SU-DHL-6 (cell line): ENCODE measurements around the gene RELA.

Source experiments
- H2AFZ ChIP-seq: fragments of 200-600 bp; sonication (generic); 2 replicates; pipeline ENCODE4 v1.6.1; 2014; ENCODE audit warnings: low read depth, mild to moderate bottlenecking, moderate library complexity, mixed read lengths, antibody characterized with exemption, low read length; ENCODE audit not compliant: severe bottlenecking
- H3F3A ChIP-seq: fragments of 200-600 bp; shearing (Covaris generic); 2 replicates; pipeline ENCODE4 v1.6.0; 2016; ENCODE audit warnings: antibody characterized with exemption, mild to moderate bottlenecking; ENCODE audit not compliant: insufficient read depth
- H3K27ac ChIP-seq: fragments of 200-600 bp; sonication (generic); 2 replicates; pipeline ENCODE4 v1.5.1; 2016; ENCODE audit warnings: low read depth, mild to moderate bottlenecking, low read length, moderate library complexity, mixed read lengths
- H3K27me3 ChIP-seq: fragments of 200-600 bp; sonication (generic), shearing (Covaris generic); 2 replicates; pipeline ENCODE4 v1.6.0; 2014; ENCODE audit warnings: mild to moderate bottlenecking, low read length
- H3K36me3 ChIP-seq: fragments of 200-600 bp; sonication (generic); 2 replicates; pipeline ENCODE4 v1.6.1; 2014; ENCODE audit warnings: mild to moderate bottlenecking, low read length, mixed read lengths
- H3K4me2 ChIP-seq: fragments of 300-600, 200-600 bp; shearing (Covaris generic), sonication (generic); 2 replicates; pipeline ENCODE4 v1.6.0; 2014; ENCODE audit warnings: low read length, low read depth, mild to moderate bottlenecking; ENCODE audit not compliant: poor library complexity, severe bottlenecking
- H3K4me3 ChIP-seq: fragments of 200-600 bp; sonication (generic); 2 replicates; pipeline ENCODE4 v1.5.1; 2014; ENCODE audit warnings: antibody characterized with exemption, low read length, mild to moderate bottlenecking, mixed read lengths; ENCODE audit not compliant: insufficient read depth, poor library complexity, severe bottlenecking
- H3K79me2 ChIP-seq: fragments of 200-600 bp; sonication (generic); 2 replicates; pipeline ENCODE4 v1.6.1; 2014; ENCODE audit warnings: mild to moderate bottlenecking, low read length, moderate library complexity; ENCODE audit not compliant: insufficient read depth
- H3K9ac ChIP-seq: fragments of 200-600 bp; sonication (generic); 2 replicates; pipeline ENCODE4 v1.7.0; 2014; ENCODE audit warnings: mild to moderate bottlenecking, low read length
- H3K9me2 ChIP-seq: fragments of 200-600 bp; sonication (generic); replicated peaks from 2 replicates; pipeline ENCODE4 v1.6.1; 2014; ENCODE audit warnings: low read length; ENCODE audit not compliant: insufficient read depth
- H3K9me3 ChIP-seq: fragments of 200-600 bp; sonication (generic); 2 replicates; pipeline ENCODE4 v1.6.1; 2014; ENCODE audit warnings: low read length, mixed read lengths; ENCODE audit not compliant: insufficient read depth
- H4K20me1 ChIP-seq: fragments of 200-600 bp; sonication (generic); 2 replicates; pipeline ENCODE4 v1.6.1; 2014; ENCODE audit warnings: low read depth, mild to moderate bottlenecking, antibody characterized with exemption, low read length, moderate library complexity, mixed read lengths
- CTCF ChIP-seq: fragments of 200-600 bp; sonication (generic); IDR thresholded peaks from one replicate; pipeline ENCODE4 v1.5.1; 2017; ENCODE audit warnings: antibody characterized with exemption, mild to moderate bottlenecking, low read length, moderate library complexity; ENCODE audit not compliant: insufficient read depth, poor library complexity, severe bottlenecking
- EZH2phosphoT487 ChIP-seq: fragments of 200-600 bp; sonication (generic), shearing (Covaris generic); conservative IDR thresholded peaks from 2 replicates; pipeline ENCODE4 v1.6.1; 2018; ENCODE audit warnings: mild to moderate bottlenecking, antibody characterized with exemption, low read length, moderate library complexity, mixed read lengths

The RELA gene

GRCh38 chr11:65637794-65638419 is 24.8 kb downstream of the RELA start, which contains the start of gene SIPA1:
Gene SIPA1 (plus strand): TSS chr11:65638101. CDS start chr11:65640922, 2,821 bp downstream.
- Histone ChIP-seq H3K4me3 (peak within 1 kb of the TSS; percentile 70), H3K9ac (peak within 1 kb of the TSS; percentile 76), H2AFZ (no peak within 1 kb of the TSS), H3K9me3 (no peaks in the 10 kb centered on the region), H4K20me1 (no peaks in the 10 kb centered on the region), H3K4me2 (peak within 1 kb of the TSS; percentile 77), H3K79me2 (no peaks in the 10 kb centered on the region), H3K9me2 (no peaks in the 10 kb centered on the region), H3K36me3 (no peaks in the 10 kb centered on the region), H3K27ac (peak within 1 kb of the TSS; percentile 90), H3K27me3 (no peaks in the 10 kb centered on the region), H3F3A (peaks cover 23% of the 10 kb centered on the region)
- TF ChIP-seq EZH2phosphoT487 (no peak), CTCF (no peak)

- Histone ChIP-seq H3K9me3 (no peaks in the 10 kb centered on the region), H3F3A (peaks cover 23% of the 10 kb centered on the region), H3K4me3 (no peak overlapping the region), H3K27ac (peak overlapping the region; percentile 90), H4K20me1 (no peaks in the 10 kb centered on the region), H3K9me2 (no peaks in the 10 kb centered on the region), H3K4me2 (no peak overlapping the region), H3K79me2 (no peaks in the 10 kb centered on the region), H3K9ac (peak overlapping the region; percentile 76), H3K36me3 (no peaks in the 10 kb centered on the region), H2AFZ (no peak overlapping the region), H3K27me3 (no peaks in the 10 kb centered on the region)
- TF ChIP-seq EZH2phosphoT487 (no peak), CTCF (no peak)
Observed at GRCh38 chr11:65637032-65637557, 25.6 kb downstream of the RELA start.

- H4K20me1 ChIP-seq = no peaks in the 10 kb centered on the region
- H3K27me3 ChIP-seq = no peaks in the 10 kb centered on the region
- H3K4me3 ChIP-seq = no peak overlapping the region
- no peaks in the 10 kb centered on the region for H3K36me3 ChIP-seq
- H3K9ac ChIP-seq = no peak overlapping the region
- H3K79me2 ChIP-seq = no peaks in the 10 kb centered on the region
- H3K27ac ChIP-seq = no peak overlapping the region
- peaks cover 23% of the 10 kb centered on the region for H3F3A ChIP-seq
- no peaks in the 10 kb centered on the region for H3K9me3 ChIP-seq
- H3K4me2 ChIP-seq = no peak overlapping the region
- TF ChIP-seq EZH2phosphoT487 (no peak), CTCF (no peak)
- H3K9me2 ChIP-seq = no peaks in the 10 kb centered on the region
- no peak overlapping the region for H2AFZ ChIP-seq
Observed at GRCh38 chr11:65636108-65637031, 26.3 kb downstream of the RELA start.
